MCF 10A (cell line): ENCODE measurements around the gene TCP11. TPM values are rescaled to one million over a fixed set of nuclear protein-coding genes. Genes with fewer than 3 reads are reported as not detected.

Experiments used
- BruUV-seq: library from RNA; stranded (reverse); fragments of 400-500 nt; replicated peaks from 2 replicates; lab custom pipeline; 2021; lab: Mats Ljungman, UMichigan
- CTCF ChIA-PET: fragments of 300-600 bp; sonication (Branson Sonifier 250); formaldehyde crosslinking; extraction: SDS; loops from one replicate; lab custom pipeline; 2021; ENCODE audit warnings: antibody characterized with exemption, inconsistent platforms; lab: Yijun Ruan, JAX
- POLR2A ChIA-PET: fragments of 300-600, 350-650 bp; sonication (Branson Sonifier 250); formaldehyde crosslinking; extraction: SDS; loops from one replicate; lab custom pipeline; 2020; ENCODE audit warnings: antibody characterized with exemption, inconsistent platforms; lab: Yijun Ruan, JAX
- DNase-seq: peaks from one replicate; pipeline ENCODE4 v3.0.0-alpha.2; 2018; ENCODE audit not compliant: unreplicated experiment
- H3K27ac Mint-ChIP-seq: one replicate; pipeline ENCODE4 v1.8.0; 2022; ENCODE audit warnings: mild to moderate bottlenecking, low read depth, mixed read lengths; ENCODE audit not compliant: unreplicated experiment
- H3K27me3 Mint-ChIP-seq: one replicate; pipeline ENCODE4 v1.8.0; 2022; ENCODE audit warnings: mixed read lengths; ENCODE audit not compliant: insufficient read depth, unreplicated experiment
- H3K36me3 Mint-ChIP-seq: one replicate; pipeline ENCODE4 v1.8.0; 2022; ENCODE audit warnings: mild to moderate bottlenecking, moderate library complexity, mixed read lengths; ENCODE audit not compliant: insufficient read depth, unreplicated experiment
- H3K4me1 Mint-ChIP-seq: one replicate; pipeline ENCODE4 v1.8.0; 2022; ENCODE audit warnings: mixed read lengths; ENCODE audit not compliant: insufficient read depth, unreplicated experiment
- H3K4me3 Mint-ChIP-seq: one replicate; pipeline ENCODE4 v1.8.0; 2022; ENCODE audit warnings: mild to moderate bottlenecking, moderate library complexity, mixed read lengths; ENCODE audit not compliant: unreplicated experiment
- H3K9me3 Mint-ChIP-seq: one replicate; pipeline ENCODE4 v1.8.0; 2022; ENCODE audit warnings: mixed read lengths; ENCODE audit not compliant: unreplicated experiment
- CTCF ChIP-seq: fragments of 200-600 bp; IDR thresholded peaks from one replicate; pipeline ENCODE4 v1.8.0; 2022; ENCODE audit warnings: antibody characterized with exemption, mild to moderate bottlenecking; ENCODE audit not compliant: unreplicated experiment
- intact Hi-C: fragments of 100-400 bp; cut with micrococcal nuclease; formaldehyde crosslinking; loops from 2 replicates; pipeline ENCODE4 v1.14.1; 2022
- total RNA-seq: library from RNA; stranded (reverse); gene quantifications from 2 replicates; pipeline ENCODE4 v1.2.3, GENCODE V29; 2022

TCP11 gene
- total RNA-seq, 1 experiment from 2014 or later = not detected

GRCh38 chr6:35154947-35155346, 13.8 kb upstream of the TCP11 start:
- CTCF ChIA-PET = interaction anchor here (1.5 to 3.9 kb wide), 2 partner anchors 8 to 51 kb away, joined by 4 to 15 read pairs; no protein-coding TSS in a partner anchor
- Mint-ChIP-seq H3K9me3 (no peaks in the 10 kb centered on the region), H3K4me3 (no peak overlapping the region), H3K36me3 (no peaks in the 10 kb centered on the region), H3K4me1 (no peaks in the 10 kb centered on the region), H3K27me3 (no peaks in the 10 kb centered on the region), H3K27ac (no peak overlapping the region)
- TF ChIP-seq CTCF = no peak
- BruUV-seq = no TSS peak
- POLR2A ChIA-PET = interaction anchor here (1.8 kb wide), 1 partner anchor 10 kb away, joined by 6 read pairs; no protein-coding TSS in a partner anchor
- intact Hi-C loops = no loop called here
- no peak for DNase-seq

DNA sequence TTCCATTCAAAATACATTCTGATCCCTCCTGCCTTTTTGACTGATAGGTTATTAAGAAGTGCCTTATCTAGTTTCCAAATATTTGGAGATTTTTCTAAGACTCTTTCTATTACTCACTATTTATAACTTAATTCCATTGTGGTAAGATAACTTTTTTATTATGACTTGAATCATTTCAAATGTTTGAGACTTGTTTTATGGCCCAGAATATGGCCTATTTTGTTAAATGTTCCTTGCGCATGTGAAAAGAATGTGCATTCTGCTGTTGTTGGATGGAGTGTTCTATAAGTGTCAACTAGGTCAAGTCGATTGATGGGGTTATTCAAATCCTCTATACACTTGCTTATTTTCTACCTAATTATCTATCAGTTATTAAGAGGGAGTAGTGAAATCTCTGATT, 13.1 kb upstream of the TCP11 start:
- H3K36me3 Mint-ChIP-seq = no peaks in the 10 kb centered on the region
- DNase-seq = no peak
- H3K27ac Mint-ChIP-seq = no peak overlapping the region
- TF ChIP-seq CTCF = no peak
- intact Hi-C loops = no loop called here
- ChIA-PET CTCF (interaction anchor here (1.5 kb wide), 1 partner anchor 52 kb away, joined by 4 read pairs; no protein-coding TSS in a partner anchor), POLR2A (no interaction called here)
- no peaks in the 10 kb centered on the region for H3K4me1 Mint-ChIP-seq
- H3K4me3 Mint-ChIP-seq = no peak overlapping the region
- no peaks in the 10 kb centered on the region for H3K27me3 Mint-ChIP-seq
- no peaks in the 10 kb centered on the region for H3K9me3 Mint-ChIP-seq
- no TSS peak for BruUV-seq

GRCh38 chr6:35152067-35152707, 11.0 kb upstream of the TCP11 start:
- no peaks in the 10 kb centered on the region for H3K9me3 Mint-ChIP-seq
- ChIA-PET POLR2A (no interaction called here), CTCF (interaction anchor here (0.6 kb wide), 1 partner anchor 149 kb away, joined by 3 read pairs; no protein-coding TSS in a partner anchor)
- no peaks in the 10 kb centered on the region for H3K36me3 Mint-ChIP-seq
- intact Hi-C loops = no loop called here
- no peaks in the 10 kb centered on the region for H3K27me3 Mint-ChIP-seq
- no TSS peak for BruUV-seq
- no peak overlapping the region for H3K27ac Mint-ChIP-seq
- H3K4me3 Mint-ChIP-seq = no peak overlapping the region
- H3K4me1 Mint-ChIP-seq = peaks cover 13% of the 10 kb centered on the region
- no peak for DNase-seq
- TF ChIP-seq CTCF = no peak

GRCh38 chr6:35151466-35151865, 10.3 kb upstream of the TCP11 start:
- TF ChIP-seq CTCF = no peak
- intact Hi-C loops = no loop called here
- no peaks in the 10 kb centered on the region for H3K9me3 Mint-ChIP-seq
- DNase-seq = no peak
- ChIA-PET CTCF (interaction anchor here (0.6 to 7.2 kb wide), 5 partner anchors 10 to 375 kb away, joined by 3 to 171 read pairs (median 3); no protein-coding TSS in a partner anchor), POLR2A (no interaction called here)
- H3K27me3 Mint-ChIP-seq = no peaks in the 10 kb centered on the region
- no TSS peak for BruUV-seq
- H3K4me3 Mint-ChIP-seq = no peak overlapping the region
- no peak overlapping the region for H3K27ac Mint-ChIP-seq
- H3K36me3 Mint-ChIP-seq = no peaks in the 10 kb centered on the region
- peaks cover 13% of the 10 kb centered on the region for H3K4me1 Mint-ChIP-seq
